Measurements from ENCODE around the gene PWWP2A.
A peak's percentile ranks its signal among the peaks of the same experiment; 100 is the strongest.
"Not testable (repeated sequence)": the region's sequence is repeated elsewhere in the genome, so short reads cannot be mapped to it uniquely, and the experiment has no call there.

PWWP2A gene

GRCh38 chr5:160071916-160072315 lies 47.3 kb downstream of the PWWP2A start:
- DNase-seq (ENCODE audit: low spot score), result no peak

- DNase-seq (ENCODE audit: low spot score), result no peak
Measured at GRCh38 chr5:160071516-160071915, 47.7 kb downstream of the PWWP2A start.

- not testable (repeated sequence) for DNase-seq (ENCODE audit: low spot score)
Measured at GRCh38 chr5:160069120-160069519, 50.1 kb downstream of the PWWP2A start.

GRCh38 chr5:160064995-160065614 lies 54.1 kb downstream of the PWWP2A start:
- no peak for DNase-seq (ENCODE audit: low spot score)

GRCh38 chr5:160064417-160064810 lies 54.8 kb downstream of the PWWP2A start:
- DNase-seq (ENCODE audit: low spot score), result no peak

- DNase-seq (ENCODE audit: low spot score), result no peak
Measured at GRCh38 chr5:160061770-160062169, 57.5 kb downstream of the PWWP2A start.

GRCh38 chr5:160060001-160060400 lies 59.2 kb downstream of the PWWP2A start:
- DNase-seq (ENCODE audit: low spot score), result no peak

GRCh38 chr5:160057256-160057655 lies 62.0 kb downstream of the PWWP2A start:
- no peak for DNase-seq (ENCODE audit: low spot score)

GRCh38 chr5:160054831-160055230 lies 64.4 kb downstream of the PWWP2A start:
- no peak for DNase-seq (ENCODE audit: low spot score)

GRCh38 chr5:160054047-160054446 lies 65.2 kb downstream of the PWWP2A start:
- no peak for DNase-seq (ENCODE audit: low spot score)

- no peak for DNase-seq (ENCODE audit: low spot score)
Measured at GRCh38 chr5:160049099-160049498, 70.2 kb downstream of the PWWP2A start.

- DNase-seq (ENCODE audit: low spot score), result no peak
Measured at GRCh38 chr5:160048131-160048530, 71.1 kb downstream of the PWWP2A start.

- no peak for DNase-seq (ENCODE audit: low spot score)
Measured at GRCh38 chr5:160047423-160047822, 71.8 kb downstream of the PWWP2A start.

- no peak for DNase-seq (ENCODE audit: low spot score)
Measured at GRCh38 chr5:160044967-160045366, 74.3 kb downstream of the PWWP2A start.

GRCh38 chr5:160044391-160044804 lies 74.9 kb downstream of the PWWP2A start:
- peak; percentile 17 for DNase-seq (ENCODE audit: low spot score)

GRCh38 chr5:160042671-160043070 lies 76.6 kb downstream of the PWWP2A start:
- DNase-seq (ENCODE audit: low spot score), result no peak

Data from CD4-positive, alpha-beta T cell treated with Interleukin-2 at 100 ng/mL for 4 hours (primary cell).